Fibroblast of gingiva (primary cell): ENCODE data around the gene TTC1.

Experiments used
- DNase-seq: peaks from one replicate; pipeline ENCODE4 v3.0.0-alpha.2; 2011; ENCODE audit warnings: low read depth

TTC1 gene

DNA sequence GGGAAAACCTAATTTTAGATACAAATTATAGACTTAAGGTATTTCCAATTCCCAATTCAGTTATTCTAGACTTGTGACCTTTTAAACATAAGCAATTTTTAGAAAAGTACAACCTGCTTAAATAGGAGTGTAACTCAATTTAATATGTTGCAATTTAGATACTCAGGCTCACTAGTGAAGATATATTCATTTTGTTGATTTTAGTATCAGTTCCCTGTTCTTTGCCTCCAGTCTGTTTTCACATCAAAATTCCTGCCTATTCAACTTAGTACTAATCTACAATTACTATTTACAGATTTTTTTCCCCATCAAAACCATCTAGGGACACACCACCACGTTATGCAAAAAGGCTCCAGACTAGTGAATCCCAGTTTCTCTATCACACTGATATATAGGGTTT lies 79.9 kb downstream of the TTC1 start:
- no peak for DNase-seq

- no peak for DNase-seq
Observed at GRCh38 chr5:160089531-160089930, 80.6 kb downstream of the TTC1 start.

DNA sequence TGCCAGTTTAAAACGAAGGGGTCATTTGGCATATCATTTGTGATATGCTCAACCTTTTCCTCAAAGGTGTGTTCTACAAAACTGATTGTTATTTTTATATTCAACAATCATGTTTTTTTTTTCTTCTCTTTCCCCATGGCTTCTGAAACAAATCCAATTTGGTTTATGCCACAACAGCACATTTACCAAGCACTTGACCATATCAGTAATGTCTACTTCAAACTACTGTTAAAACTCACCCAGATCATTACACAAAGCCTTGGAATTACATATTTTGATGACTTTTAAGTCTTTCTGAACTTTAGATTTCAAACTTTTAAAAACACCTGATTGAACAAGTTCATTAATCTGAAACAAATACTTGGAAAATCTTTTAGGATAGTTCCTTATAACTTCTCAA lies 81.1 kb downstream of the TTC1 start:
- no peak for DNase-seq

DNA sequence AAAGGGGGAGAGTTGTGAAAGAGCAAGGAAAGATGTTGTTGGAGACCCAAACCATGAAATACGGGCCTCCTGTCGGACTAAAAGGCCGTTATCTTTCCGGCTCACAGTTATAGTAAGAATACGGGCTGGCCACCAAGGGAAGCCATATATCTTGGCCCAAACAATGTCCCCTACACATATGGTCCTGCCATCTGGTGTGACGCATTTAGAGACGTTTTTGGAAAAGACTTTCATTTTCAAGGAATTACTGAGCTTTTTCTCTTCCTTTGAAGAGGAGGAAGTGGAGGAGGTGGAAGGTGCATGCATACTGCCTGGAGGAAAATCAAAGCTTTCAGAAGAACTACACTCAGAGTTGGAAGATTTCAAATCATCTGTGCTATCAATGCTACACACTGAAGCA lies 83.6 kb downstream of the TTC1 start:
- DNase-seq = no peak

- no peak for DNase-seq
Observed at GRCh38 chr5:160092960-160093707, 84.2 kb downstream of the TTC1 start.

- no peak for DNase-seq
Observed at GRCh38 chr5:160096178-160096577, 87.2 kb downstream of the TTC1 start.

DNA sequence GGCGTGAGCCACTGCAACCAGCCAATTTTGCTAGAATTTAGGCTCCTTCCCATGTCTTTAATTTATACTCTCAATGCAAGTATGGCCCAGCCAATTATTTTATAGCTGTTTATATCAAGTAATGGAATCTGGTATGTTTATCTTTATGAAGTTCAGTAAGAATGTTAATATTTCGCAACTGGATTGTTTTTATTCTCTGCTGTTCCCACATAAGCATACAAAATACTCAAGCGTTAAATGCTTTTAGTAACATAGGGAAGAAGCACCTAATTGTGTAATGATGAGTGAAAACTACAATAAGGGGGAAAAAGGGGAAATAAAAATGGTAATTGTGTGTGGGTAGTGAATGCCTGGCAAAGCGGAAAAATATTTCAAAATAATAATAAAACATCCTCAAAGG lies 89.1 kb downstream of the TTC1 start:
- DNase-seq = peak; percentile 59

DNA sequence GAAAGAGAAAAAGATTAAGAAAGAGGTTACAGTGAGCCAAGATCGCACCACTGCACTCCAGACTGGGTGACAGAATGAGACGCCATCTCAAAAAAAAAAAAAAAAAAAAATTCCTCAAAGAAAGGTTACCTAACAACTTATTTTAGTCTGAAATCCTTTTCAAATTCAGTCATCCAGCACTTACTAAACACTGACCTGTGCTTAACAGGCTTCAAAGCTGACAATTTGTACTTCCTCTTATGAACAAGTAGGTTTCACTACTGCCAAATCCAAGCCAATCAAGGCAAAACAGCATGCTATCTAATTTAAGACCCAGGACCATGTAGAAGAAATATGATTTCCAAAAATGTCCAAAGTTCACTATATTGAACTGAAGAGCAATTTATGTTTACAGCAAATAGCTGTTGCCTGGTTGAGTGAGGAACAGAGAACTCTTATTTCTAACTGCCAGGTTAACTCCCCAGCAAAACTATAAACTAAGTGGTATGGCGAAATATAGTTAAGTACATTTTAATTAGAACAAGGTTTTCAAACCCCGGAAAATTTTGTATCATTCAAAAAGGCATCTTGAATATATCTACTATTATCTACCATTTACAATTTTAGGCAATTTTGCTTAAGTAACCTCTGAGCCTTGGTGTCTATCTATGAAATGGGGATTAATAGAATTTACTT lies 96.9 kb downstream of the TTC1 start:
- DNase-seq = peak; percentile 32

DNA sequence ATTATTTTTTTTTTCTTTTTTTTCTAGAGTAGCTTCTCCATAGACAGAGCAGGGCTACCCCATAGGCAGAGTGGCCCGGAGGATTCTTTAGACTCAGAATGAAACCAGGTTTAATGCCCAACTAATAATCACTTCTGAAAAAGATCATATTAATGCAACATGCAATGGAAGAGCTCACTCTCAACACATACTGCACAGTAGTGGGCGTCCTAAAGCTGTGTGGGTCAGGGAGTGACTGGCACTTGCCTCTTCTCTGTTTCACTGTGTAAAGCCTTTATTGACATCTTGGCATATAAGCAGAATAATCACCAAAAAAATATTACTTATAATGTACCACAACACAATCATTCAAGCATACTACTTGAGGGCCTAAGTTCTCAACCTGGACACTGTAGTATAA lies 99.2 kb downstream of the TTC1 start:
- no peak for DNase-seq
